Vagina (tissue), 2 donors: ENCODE measurements around the gene DEDD. TPM values are rescaled to one million over a fixed set of nuclear protein-coding genes. Genes with fewer than 3 reads are reported as not detected.

ENCODE experiments used
- DNase-seq, 2 donors: peaks; one replicate each; pipeline ENCODE4 v3.0.0-alpha.2; 2017; ENCODE audit errors: extremely low spot score in 2 of 2
- H3K27ac ChIP-seq: fragments of 200-600 bp; sonication (generic); one replicate; pipeline ENCODE4 v1.5.1; 2019
- H3K27me3 ChIP-seq: fragments of 200-600 bp; sonication (generic); one replicate; pipeline ENCODE4 v1.5.1; 2019
- H3K36me3 ChIP-seq, 2 donors: fragments of 200-600 bp; sonication (generic); one replicate each; pipeline ENCODE4 v1.5.1; 2017 to 2019
- H3K4me1 ChIP-seq: fragments of 200-600 bp; sonication (generic); one replicate; pipeline ENCODE4 v1.5.1; 2019
- H3K4me3 ChIP-seq, 2 donors: fragments of 200-600 bp; sonication (generic); 1 replicate in 1 of 2; 2 replicates in 1 of 2; pipeline ENCODE4 v1.5.1; 2016 to 2019
- H3K9me3 ChIP-seq: fragments of 200-600 bp; sonication (generic); one replicate; pipeline ENCODE4 v1.5.1; 2019
- CTCF ChIP-seq, 3 experiments: fragments of 450-650 bp in 2 of 3; fragments of 200-600 bp in 1 of 3; sonication (generic) in 1 of 3; IDR thresholded peaks; one replicate each; pipeline ENCODE4 v1.5.1; 2017 to 2019; ENCODE audit warnings: antibody characterized with exemption in 3 of 3, mild to moderate bottlenecking in 2 of 3, moderate library complexity in 2 of 3
- POLR2A ChIP-seq, 2 donors: fragments of 450-650 bp; IDR thresholded peaks; one replicate each; pipeline ENCODE4 v1.6.1; 2017; ENCODE audit warnings: antibody characterized with exemption in 2 of 2, mild to moderate bottlenecking in 2 of 2, moderate library complexity in 2 of 2
- POLR2AphosphoS5 ChIP-seq, 2 donors: sonication (generic); formaldehyde crosslinking; IDR thresholded peaks; one replicate each; pipeline ENCODE4 v1.9.0; 2017; ENCODE audit warnings: antibody characterized with exemption in 2 of 2, mild to moderate bottlenecking in 2 of 2, low read depth in 1 of 2; ENCODE audit not compliant: insufficient read depth in 1 of 2
- intact Hi-C: fragments of 100-400 bp; cut with DNase I; formaldehyde crosslinking; loops from one replicate; pipeline ENCODE4 v1.15.1; 2023
- total RNA-seq: library from RNA; depleted of rRNA; stranded (reverse); fragments of >200 nt; gene quantifications from one replicate; pipeline ENCODE4 v1.2.3, GENCODE V29; 2016

Gene DEDD
- total RNA-seq, 1 donor from 2014 or later, result 42.0 TPM

- DNase-seq, result no peak
- Histone ChIP-seq H3K4me3 (no peak overlapping the region), H3K36me3 (peaks cover 0 to 62% of the 10 kb centered on the region in 2 donors), H3K27ac (no peak overlapping the region), H3K27me3 (no peaks in the 10 kb centered on the region), H3K4me1 (peaks cover 25% of the 10 kb centered on the region), H3K9me3 (no peaks in the 10 kb centered on the region)
- intact Hi-C loops, result no loop called here
- TF ChIP-seq POLR2AphosphoS5 (IDR thresholded peaks at IDR 0.05; ENCODE audit: insufficient read depth in 1 of 2, low read depth in 1 of 2) (no peak), POLR2A (IDR thresholded peaks at IDR 0.05) (no peak), CTCF (IDR thresholded peaks at IDR 0.05) (no peak)
Measured at GRCh38 chr1:161122967-161123366, 9.5 kb downstream of the DEDD start.

DNA sequence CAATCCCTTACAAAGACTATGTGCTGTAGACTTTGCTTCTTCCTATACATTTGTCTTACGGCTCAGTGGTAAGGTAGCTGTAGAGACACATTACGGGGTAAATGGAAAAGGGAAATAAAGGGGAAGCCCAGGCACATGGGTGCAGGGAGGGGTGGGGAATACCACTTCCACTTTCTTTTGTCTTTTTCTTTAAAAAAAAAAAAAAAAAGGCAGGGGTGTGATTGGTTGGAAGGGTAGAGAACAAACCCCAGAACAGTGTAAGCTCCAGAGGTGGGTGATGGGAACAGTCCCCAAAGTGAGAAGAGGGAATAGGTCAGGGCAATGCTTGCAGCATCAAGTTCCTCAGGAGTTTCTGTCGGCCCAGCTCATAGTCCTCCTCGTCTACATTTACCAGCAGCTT is 10.6 kb downstream of the DEDD start:
- DNase-seq, result no peak
- Histone ChIP-seq H3K27ac (no peak overlapping the region), H3K4me1 (peaks cover 24% of the 10 kb centered on the region), H3K36me3 (peaks cover 0 to 57% of the 10 kb centered on the region in 2 donors), H3K4me3 (no peak overlapping the region), H3K27me3 (no peaks in the 10 kb centered on the region), H3K9me3 (no peaks in the 10 kb centered on the region)
- no peak for TF ChIP-seq POLR2A (IDR thresholded peaks at IDR 0.05)
- TF ChIP-seq POLR2AphosphoS5 (IDR thresholded peaks at IDR 0.05; ENCODE audit: insufficient read depth in 1 of 2, low read depth in 1 of 2), result no peak
- TF ChIP-seq CTCF (IDR thresholded peaks at IDR 0.05), result no peak
- intact Hi-C loops, result no loop called here

DNA sequence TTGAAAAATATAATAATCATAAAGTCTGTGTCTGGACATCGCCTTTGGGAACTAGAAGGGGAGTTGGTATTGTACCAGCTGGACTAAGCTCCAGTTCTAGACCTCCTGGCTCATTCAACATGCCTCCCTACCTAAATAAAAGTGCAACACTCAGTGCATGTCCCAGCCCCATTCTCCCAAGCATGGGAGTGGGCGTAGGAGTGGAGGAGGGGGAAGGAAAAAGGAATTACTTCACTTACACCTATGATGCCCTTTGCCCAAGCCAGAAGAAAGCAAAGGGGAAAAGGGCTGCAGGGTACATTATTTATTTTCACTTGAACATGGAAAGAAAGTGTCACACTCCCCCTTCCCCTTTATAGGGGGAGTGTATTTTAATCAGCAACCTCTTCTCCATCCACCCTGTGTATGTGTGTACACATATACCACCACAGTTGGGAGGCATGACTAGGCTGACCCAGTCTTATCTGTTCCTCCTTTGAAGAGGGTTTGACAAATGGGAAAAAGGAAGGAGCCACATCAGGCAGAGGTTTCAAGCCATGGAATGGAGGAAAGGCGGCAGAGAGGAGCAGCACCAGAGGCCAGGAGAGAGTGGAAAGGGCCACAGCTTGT is 11.3 kb downstream of the DEDD start:
- DNase-seq, result no peak
- H3K9me3 ChIP-seq, result no peaks in the 10 kb centered on the region
- H3K4me3 ChIP-seq, result no peak overlapping the region
- H3K27ac ChIP-seq, result no peak overlapping the region
- H3K27me3 ChIP-seq, result no peaks in the 10 kb centered on the region
- TF ChIP-seq POLR2A (IDR thresholded peaks at IDR 0.05) (no peak), POLR2AphosphoS5 (IDR thresholded peaks at IDR 0.05; ENCODE audit: insufficient read depth in 1 of 2, low read depth in 1 of 2) (no peak), CTCF (IDR thresholded peaks at IDR 0.05) (no peak)
- intact Hi-C loops, result no loop called here
- peaks cover 0 to 57% of the 10 kb centered on the region in 2 donors for H3K36me3 ChIP-seq
- H3K4me1 ChIP-seq, result peaks cover 31% of the 10 kb centered on the region

GRCh38 chr1:161119092-161119903 is 13.2 kb downstream of the DEDD start:
- intact Hi-C loops, result no loop called here
- Histone ChIP-seq H3K27ac (peak overlapping the region; percentile 94), H3K9me3 (no peaks in the 10 kb centered on the region), H3K4me3 (peak overlapping the region; percentile 94 to 99), H3K27me3 (no peaks in the 10 kb centered on the region), H3K36me3 (peaks cover 0 to 44% of the 10 kb centered on the region in 2 donors), H3K4me1 (peaks cover 48% of the 10 kb centered on the region)
- DNase-seq, result no peak
- no peak for TF ChIP-seq POLR2A (IDR thresholded peaks at IDR 0.05)
- no peak for TF ChIP-seq POLR2AphosphoS5 (IDR thresholded peaks at IDR 0.05; ENCODE audit: insufficient read depth in 1 of 2, low read depth in 1 of 2)
- no peak for TF ChIP-seq CTCF (IDR thresholded peaks at IDR 0.05)
